Muscle of leg (tissue), 11 donors: Measurements from ENCODE around the gene CAB39. TPM values are rescaled to one million over a fixed set of nuclear protein-coding genes. Genes with fewer than 3 reads are reported as not detected.
"Not testable (repeated sequence)": the region's sequence is repeated elsewhere in the genome, so short reads cannot be mapped to it uniquely, and the experiment has no call there.

ENCODE experiments used
- DNase-seq: peaks from one replicate; pipeline ENCODE4 v3.0.0; 2013
- H3K27ac ChIP-seq: one replicate; pipeline ENCODE4 v1.5.1; 2013; ENCODE audit warnings: mild to moderate bottlenecking, low read length, control low read depth
- H3K27me3 ChIP-seq: one replicate; pipeline ENCODE4 v1.6.1; 2013; ENCODE audit warnings: low read length; ENCODE audit not compliant: control insufficient read depth, insufficient read depth
- H3K36me3 ChIP-seq: one replicate; pipeline ENCODE4 v1.6.1; 2013; ENCODE audit warnings: low read length; ENCODE audit not compliant: control insufficient read depth, insufficient read depth
- H3K4me1 ChIP-seq: one replicate; pipeline ENCODE4 v1.6.1; 2013; ENCODE audit warnings: low read length; ENCODE audit not compliant: control insufficient read depth, insufficient read depth
- H3K4me3 ChIP-seq: one replicate; pipeline ENCODE4 v1.5.1; 2013; ENCODE audit warnings: low read length, control low read depth
- H3K9me3 ChIP-seq: replicated peaks from 2 replicates; pipeline ENCODE4 v1.6.1; 2013; ENCODE audit warnings: low read depth, low read length; ENCODE audit not compliant: control insufficient read depth
- WGBS: methylation state at CpG from one replicate; pipeline ENCODE4 v1.1.5; 2013; ENCODE audit warnings: missing lambda C conversion rate; ENCODE audit not compliant: insufficient coverage; 5-methylcytosine and 5-hydroxymethylcytosine counted together
- polyA plus RNA-seq, 8 donors: library from polyadenylated mRNA; unstranded; fragments of 120-200 nt; gene quantifications; one replicate each; pipeline versions ENCODE4 v1.2.1 to v1.2.3, GENCODE V29; 2013; ENCODE audit warnings: inconsistent platforms in 1 of 8, low replicate concordance in 1 of 8; ENCODE audit not compliant: insufficient read length in 8 of 8, insufficient read depth in 1 of 8
- total RNA-seq: library from RNA; stranded (reverse); fragments of 120-200 nt; gene quantifications from one replicate; pipeline ENCODE4 v1.2.4, GENCODE V29; 2013

Gene CAB39
- total and polyA plus RNA-seq, 9 donors: 48.3 to 61.8 (median 57.9) TPM

GRCh38 chr2:230723363-230723762 lies 10.7 kb downstream of the CAB39 start:
- no peak overlapping the region for H3K4me3 ChIP-seq
- no peak overlapping the region for H3K27ac ChIP-seq
- 40% methylated on average over 1 of the region's 2 CpGs for WGBS
- DNase-seq: no peak
- no peaks in the 10 kb centered on the region for H3K9me3 ChIP-seq
- H3K36me3 ChIP-seq: peaks cover 14% of the 10 kb centered on the region
- H3K4me1 ChIP-seq: peaks cover 6% of the 10 kb centered on the region
- no peaks in the 10 kb centered on the region for H3K27me3 ChIP-seq

- not testable (repeated sequence) for H3K27me3 ChIP-seq, H3K4me3 ChIP-seq, DNase-seq, H3K4me1 ChIP-seq, H3K9me3 ChIP-seq, H3K27ac ChIP-seq
- 94% methylated on average over 13 of the region's 14 CpGs for WGBS
- peaks cover 14% of the 10 kb centered on the region for H3K36me3 ChIP-seq
Measured at GRCh38 chr2:230724957-230725356, 12.3 kb downstream of the CAB39 start.

GRCh38 chr2:230731512-230731911 lies 18.9 kb downstream of the CAB39 start:
- WGBS: 91% methylated on average over 3 of the region's 6 CpGs
- no peak overlapping the region for H3K27ac ChIP-seq
- H3K9me3 ChIP-seq: no peaks in the 10 kb centered on the region
- H3K36me3 ChIP-seq: no peaks in the 10 kb centered on the region
- peaks cover 3% of the 10 kb centered on the region for H3K4me1 ChIP-seq
- H3K27me3 ChIP-seq: no peaks in the 10 kb centered on the region
- H3K4me3 ChIP-seq: no peak overlapping the region
- DNase-seq: no peak

GRCh38 chr2:230732914-230733401 lies 20.3 kb downstream of the CAB39 start:
- Histone ChIP-seq H3K4me1 (peaks cover 3% of the 10 kb centered on the region), H3K36me3 (no peaks in the 10 kb centered on the region), H3K27me3 (no peaks in the 10 kb centered on the region), H3K9me3 (no peaks in the 10 kb centered on the region), H3K4me3 (no peak overlapping the region), H3K27ac (no peak overlapping the region)
- no CpG with 5 or more reads among the region's 4 CpGs for WGBS
- no peak for DNase-seq

GRCh38 chr2:230734247-230735175 lies 21.9 kb downstream of the CAB39 start:
- DNase-seq: no peak
- Histone ChIP-seq H3K27ac (no peak overlapping the region), H3K4me1 (peaks cover 3% of the 10 kb centered on the region), H3K36me3 (no peaks in the 10 kb centered on the region), H3K4me3 (no peak overlapping the region), H3K9me3 (no peaks in the 10 kb centered on the region), H3K27me3 (no peaks in the 10 kb centered on the region)
- 85% methylated on average over 2 of the region's 11 CpGs for WGBS

- WGBS: no CpG with 5 or more reads among the region's 2 CpGs
- Histone ChIP-seq H3K4me3 (no peak overlapping the region), H3K27ac (no peak overlapping the region), H3K36me3 (peaks cover 7% of the 10 kb centered on the region), H3K27me3 (no peaks in the 10 kb centered on the region), H3K9me3 (no peaks in the 10 kb centered on the region), H3K4me1 (peaks cover 3% of the 10 kb centered on the region)
- DNase-seq: no peak
Measured at GRCh38 chr2:230735884-230736283, 23.2 kb downstream of the CAB39 start.

- Histone ChIP-seq H3K4me1 (peaks cover 3% of the 10 kb centered on the region), H3K27ac (no peak overlapping the region), H3K36me3 (peaks cover 13% of the 10 kb centered on the region), H3K9me3 (no peaks in the 10 kb centered on the region), H3K27me3 (no peaks in the 10 kb centered on the region), H3K4me3 (no peak overlapping the region)
- WGBS: 100% methylated on average over 1 of the region's 5 CpGs
- DNase-seq: no peak
Measured at GRCh38 chr2:230737300-230737699, 24.7 kb downstream of the CAB39 start.

GRCh38 chr2:230737791-230738226 lies 25.2 kb downstream of the CAB39 start:
- no peak overlapping the region for H3K4me3 ChIP-seq
- 79% methylated on average over 3 of the region's 6 CpGs for WGBS
- H3K27me3 ChIP-seq: no peaks in the 10 kb centered on the region
- no peak overlapping the region for H3K27ac ChIP-seq
- DNase-seq: no peak
- no peaks in the 10 kb centered on the region for H3K9me3 ChIP-seq
- peaks cover 13% of the 10 kb centered on the region for H3K36me3 ChIP-seq
- peaks cover 3% of the 10 kb centered on the region for H3K4me1 ChIP-seq

- WGBS: no CpG with 5 or more reads among the region's 1 CpG
- H3K4me1 ChIP-seq: no peaks in the 10 kb centered on the region
- DNase-seq: peak; percentile 44
- no peak overlapping the region for H3K27ac ChIP-seq
- H3K9me3 ChIP-seq: no peaks in the 10 kb centered on the region
- no peak overlapping the region for H3K4me3 ChIP-seq
- H3K36me3 ChIP-seq: peaks cover 13% of the 10 kb centered on the region
- no peaks in the 10 kb centered on the region for H3K27me3 ChIP-seq
Measured at GRCh38 chr2:230738391-230738811, 25.8 kb downstream of the CAB39 start.

GRCh38 chr2:230738924-230739323 lies 26.3 kb downstream of the CAB39 start:
- Histone ChIP-seq H3K27ac (no peak overlapping the region), H3K36me3 (peaks cover 13% of the 10 kb centered on the region), H3K9me3 (no peaks in the 10 kb centered on the region), H3K4me1 (no peaks in the 10 kb centered on the region), H3K27me3 (no peaks in the 10 kb centered on the region), H3K4me3 (no peak overlapping the region)
- DNase-seq: no peak
- no CpG with 5 or more reads among the region's 2 CpGs for WGBS
